GM13976 (cell line): ENCODE results near the gene PCDH17.

ENCODE experiments used
- DNase-seq: peaks from one replicate; pipeline ENCODE4 v3.0.0; 2012; ENCODE audit warnings: low spot score
- in situ Hi-C: fragments of 300-500 bp; cut with MboI; formaldehyde crosslinking; loops from one replicate; pipeline ENCODE4 v1.12.0; 2022; ENCODE audit warnings: low sequenced_read_pairs, mixed read lengths, inconsistent platforms; ENCODE audit not compliant: unreplicated experiment
- TF ChIP-seq, protein P1 (sequence below): IDR thresholded peaks from 2 replicates; pipeline ENCODE4 v1.5.1; 2012; ENCODE audit warnings: borderline replicate concordance, mild to moderate bottlenecking; ENCODE audit not compliant: insufficient read depth; ENCODE audit errors: extremely low read depth, missing control alignments, control extremely low read depth

PCDH17 gene

DNA sequence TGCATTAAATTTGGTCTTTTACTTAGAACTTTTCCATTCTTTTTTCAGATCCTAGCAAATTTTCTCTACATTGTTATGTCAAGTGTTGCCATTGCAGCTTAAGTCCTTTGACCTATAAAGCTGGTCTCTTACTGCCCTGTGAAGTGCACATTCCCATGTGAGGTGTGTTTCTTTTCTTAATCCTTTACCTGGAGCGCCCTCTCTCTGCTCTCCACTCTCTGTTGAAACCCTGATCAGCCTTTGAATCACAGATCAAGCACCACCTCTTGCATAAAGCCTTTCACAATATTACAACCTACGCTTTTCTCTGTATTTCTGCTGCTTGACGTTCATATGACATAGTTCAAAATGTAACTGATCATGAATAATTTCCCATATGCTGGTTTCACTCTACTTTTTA lies 84.8 kb downstream of the PCDH17 start:
- TF ChIP-seq, protein P1, sequence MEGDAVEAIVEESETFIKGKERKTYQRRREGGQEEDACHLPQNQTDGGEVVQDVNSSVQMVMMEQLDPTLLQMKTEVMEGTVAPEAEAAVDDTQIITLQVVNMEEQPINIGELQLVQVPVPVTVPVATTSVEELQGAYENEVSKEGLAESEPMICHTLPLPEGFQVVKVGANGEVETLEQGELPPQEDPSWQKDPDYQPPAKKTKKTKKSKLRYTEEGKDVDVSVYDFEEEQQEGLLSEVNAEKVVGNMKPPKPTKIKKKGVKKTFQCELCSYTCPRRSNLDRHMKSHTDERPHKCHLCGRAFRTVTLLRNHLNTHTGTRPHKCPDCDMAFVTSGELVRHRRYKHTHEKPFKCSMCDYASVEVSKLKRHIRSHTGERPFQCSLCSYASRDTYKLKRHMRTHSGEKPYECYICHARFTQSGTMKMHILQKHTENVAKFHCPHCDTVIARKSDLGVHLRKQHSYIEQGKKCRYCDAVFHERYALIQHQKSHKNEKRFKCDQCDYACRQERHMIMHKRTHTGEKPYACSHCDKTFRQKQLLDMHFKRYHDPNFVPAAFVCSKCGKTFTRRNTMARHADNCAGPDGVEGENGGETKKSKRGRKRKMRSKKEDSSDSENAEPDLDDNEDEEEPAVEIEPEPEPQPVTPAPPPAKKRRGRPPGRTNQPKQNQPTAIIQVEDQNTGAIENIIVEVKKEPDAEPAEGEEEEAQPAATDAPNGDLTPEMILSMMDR: no peak
- in situ Hi-C loops: no loop called here

DNA sequence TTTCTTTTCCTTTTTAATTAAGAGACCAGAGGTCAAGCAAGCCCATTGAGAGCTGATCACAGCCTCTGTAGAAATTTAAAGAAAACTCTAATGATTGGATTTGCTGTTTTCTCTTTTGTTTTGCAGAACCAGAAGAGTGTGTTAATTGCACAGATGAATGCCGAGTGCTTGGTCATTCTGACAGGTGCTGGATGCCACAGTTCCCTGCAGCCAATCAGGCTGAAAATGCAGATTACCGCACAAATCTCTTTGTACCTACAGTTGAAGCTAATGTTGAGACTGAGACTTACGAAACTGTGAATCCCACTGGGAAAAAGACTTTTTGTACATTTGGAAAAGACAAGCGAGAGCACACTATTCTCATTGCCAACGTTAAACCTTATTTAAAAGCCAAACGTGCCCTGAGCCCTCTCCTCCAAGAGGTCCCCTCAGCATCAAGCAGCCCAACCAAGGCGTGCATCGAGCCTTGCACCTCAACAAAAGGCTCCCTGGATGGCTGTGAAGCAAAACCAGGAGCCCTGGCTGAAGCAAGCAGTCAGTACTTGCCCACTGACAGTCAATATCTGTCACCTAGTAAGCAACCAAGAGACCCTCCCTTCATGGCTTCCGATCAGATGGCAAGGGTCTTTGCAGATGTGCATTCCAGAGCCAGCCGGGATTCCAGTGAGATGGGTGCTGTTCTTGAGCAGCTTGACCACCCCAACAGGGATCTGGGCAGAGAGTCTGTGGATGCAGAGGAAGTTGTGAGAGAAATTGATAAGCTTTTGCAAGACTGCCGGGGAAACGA lies 93.1 kb downstream of the PCDH17 start:
- in situ Hi-C loops: no loop called here

More for the DNA sequence above, 84.8 kb downstream of the PCDH17 start:
- DNase-seq: no peak

DNA sequence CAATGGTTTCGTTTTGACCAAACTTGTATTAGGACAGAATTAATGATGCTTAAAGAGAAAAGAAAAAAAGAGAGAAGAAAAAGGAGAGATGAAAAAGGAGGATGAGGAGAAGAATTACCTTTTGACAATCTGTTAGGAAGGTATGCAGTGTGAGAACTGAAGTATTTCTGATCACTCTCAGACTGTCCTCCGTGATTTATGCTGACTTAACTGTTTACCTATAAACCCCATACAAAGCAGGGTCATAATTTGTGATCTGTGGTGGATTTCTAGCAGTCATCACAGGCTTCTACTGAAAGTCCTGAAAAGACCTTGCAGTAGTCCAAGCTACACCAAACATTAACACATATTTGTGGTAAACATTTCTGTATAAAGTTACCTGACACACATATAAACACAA lies 93.9 kb downstream of the PCDH17 start:
- no peak for DNase-seq
- TF ChIP-seq, protein P1: no peak
- in situ Hi-C loops: no loop called here

More for the DNA sequence above, 93.1 kb downstream of the PCDH17 start:
- TF ChIP-seq, protein P1: no peak
- DNase-seq: no peak

DNA sequence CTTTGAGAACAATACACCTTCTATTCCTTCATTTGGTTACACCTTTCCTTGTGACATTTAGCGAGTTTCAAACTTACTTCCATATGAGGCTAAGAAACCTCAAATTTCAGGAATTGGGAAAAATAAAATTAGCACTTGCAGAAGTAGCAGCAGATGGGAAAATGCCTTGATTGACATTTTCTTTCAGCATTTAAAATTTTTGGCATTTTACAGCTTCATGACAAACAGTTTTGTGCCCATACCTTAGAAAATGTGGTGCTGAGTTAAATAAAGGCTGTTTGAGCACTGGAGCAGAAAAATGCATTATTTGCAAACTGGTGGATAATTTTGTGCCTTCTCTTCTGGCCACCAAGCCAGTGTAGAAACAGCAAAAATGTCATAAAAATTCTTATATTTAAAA lies 95.4 kb downstream of the PCDH17 start:
- no peak for DNase-seq
- TF ChIP-seq, protein P1: no peak
- in situ Hi-C loops: no loop called here

DNA sequence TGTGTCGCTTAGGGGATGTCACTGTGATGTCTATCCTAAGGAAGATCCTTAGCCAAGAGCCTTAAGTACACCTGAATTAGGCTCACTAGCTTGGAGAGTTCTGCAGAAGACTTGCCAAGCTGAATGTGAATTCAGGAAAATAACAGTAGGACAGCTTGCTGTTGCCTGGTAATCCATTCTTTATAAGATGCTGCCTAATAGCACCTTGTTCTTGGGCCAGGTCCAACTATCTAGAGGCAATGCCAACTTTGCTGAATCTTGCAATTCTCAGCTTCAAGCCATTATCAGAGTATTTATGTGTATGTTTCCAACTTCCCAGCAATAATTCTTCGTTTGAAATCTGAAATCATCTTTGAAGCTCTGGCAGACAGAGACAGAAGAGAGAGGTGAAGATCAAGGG lies 102.8 kb downstream of the PCDH17 start:
- TF ChIP-seq, protein P1: no peak
- DNase-seq: no peak
- in situ Hi-C loops: no loop called here

DNA sequence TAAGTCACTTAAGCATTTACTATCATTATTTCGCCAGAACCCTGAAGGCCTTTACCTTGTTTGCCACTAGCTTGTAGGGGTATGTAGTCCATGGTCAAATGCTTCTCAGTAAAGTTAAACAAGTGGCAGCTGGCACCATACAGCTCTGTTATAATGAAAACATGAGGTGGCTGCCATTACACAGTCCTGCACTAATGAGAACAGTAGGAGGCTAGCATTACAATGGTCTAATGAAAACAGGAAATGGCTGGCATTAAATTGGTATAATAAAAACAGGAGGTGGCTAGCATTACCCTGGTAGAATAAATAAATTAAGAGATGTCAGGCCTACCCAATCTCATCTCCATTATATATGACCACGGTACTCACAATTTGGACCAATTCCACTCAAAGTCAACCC lies 107.5 kb downstream of the PCDH17 start:
- TF ChIP-seq, protein P1: no peak
- DNase-seq: no peak
- in situ Hi-C loops: no loop called here

DNA sequence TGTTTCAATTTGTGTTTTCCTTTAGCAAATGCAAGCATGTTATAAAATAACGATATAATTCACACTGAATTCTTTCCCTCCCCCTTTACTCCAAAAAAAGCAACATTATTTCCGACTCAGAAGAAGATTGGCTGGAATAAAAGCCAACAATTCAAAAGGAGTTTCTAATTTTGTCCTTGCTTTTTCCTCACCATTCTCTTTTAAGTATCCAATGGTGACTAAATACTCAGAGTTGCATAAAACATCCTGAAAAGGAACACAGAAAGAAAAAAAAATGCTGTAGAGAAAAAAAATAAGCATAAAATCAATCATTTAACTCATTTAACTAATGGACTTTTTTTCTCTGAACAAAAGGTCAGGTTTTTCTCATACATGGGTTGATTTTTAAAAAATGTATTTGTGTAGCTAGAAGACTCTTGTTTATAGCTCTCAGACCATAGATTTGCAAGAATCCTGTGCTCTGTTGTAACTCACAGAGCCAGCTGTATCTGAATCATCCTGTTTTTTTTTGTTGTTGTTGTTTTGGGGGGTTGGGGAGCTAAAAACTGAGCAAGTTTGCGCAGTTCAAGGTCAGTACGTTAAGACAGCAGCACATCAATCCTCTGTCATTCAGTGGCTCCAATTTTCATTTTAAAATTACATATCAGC lies 108.1 kb downstream of the PCDH17 start:
- in situ Hi-C loops: no loop called here
- DNase-seq: no peak
- TF ChIP-seq, protein P1: no peak
